NCI-H1436 treated with DMSO at 0.1 percent for 48 hours (cell line): ENCODE measurements around the gene ZNF595.
"Not testable (repeated sequence)": the region's sequence is repeated elsewhere in the genome, so short reads cannot be mapped to it uniquely, and the experiment has no call there.

Experiments
- DNase-seq: peaks from one replicate; lab custom pipeline; 2025; lab: John Stamatoyannopoulos, UW

ZNF595 gene

DNA sequence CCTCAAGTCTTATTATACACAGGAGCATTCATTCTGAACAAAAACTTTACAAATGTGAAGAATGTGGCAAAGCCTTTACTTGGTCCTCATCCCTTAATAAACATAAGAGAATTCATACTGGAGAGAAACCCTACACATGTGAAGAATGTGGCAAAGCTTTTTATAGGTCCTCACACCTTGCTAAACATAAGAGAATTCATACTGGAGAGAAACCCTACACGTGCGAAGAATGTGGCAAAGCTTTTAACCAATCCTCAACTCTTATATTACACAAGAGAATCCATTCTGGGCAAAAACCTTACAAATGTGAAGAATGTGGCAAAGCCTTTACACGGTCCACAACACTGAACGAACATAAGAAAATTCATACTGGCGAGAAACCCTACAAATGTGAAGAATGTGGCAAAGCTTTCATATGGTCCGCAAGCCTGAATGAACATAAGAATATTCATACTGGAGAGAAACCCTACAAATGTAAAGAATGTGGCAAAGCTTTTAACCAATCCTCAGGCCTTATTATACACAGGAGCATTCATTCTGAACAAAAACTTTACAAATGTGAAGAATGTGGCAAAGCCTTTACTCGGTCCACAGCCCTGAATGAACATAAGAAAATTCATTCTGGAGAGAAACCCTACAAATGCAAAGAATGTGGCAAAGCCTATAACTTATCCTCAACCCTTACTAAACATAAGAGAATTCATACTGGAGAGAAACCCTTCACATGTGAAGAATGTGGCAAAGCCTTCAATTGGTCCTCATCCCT is 33.6 kb downstream of the ZNF595 start:
- DNase-seq: not testable (repeated sequence)

DNA sequence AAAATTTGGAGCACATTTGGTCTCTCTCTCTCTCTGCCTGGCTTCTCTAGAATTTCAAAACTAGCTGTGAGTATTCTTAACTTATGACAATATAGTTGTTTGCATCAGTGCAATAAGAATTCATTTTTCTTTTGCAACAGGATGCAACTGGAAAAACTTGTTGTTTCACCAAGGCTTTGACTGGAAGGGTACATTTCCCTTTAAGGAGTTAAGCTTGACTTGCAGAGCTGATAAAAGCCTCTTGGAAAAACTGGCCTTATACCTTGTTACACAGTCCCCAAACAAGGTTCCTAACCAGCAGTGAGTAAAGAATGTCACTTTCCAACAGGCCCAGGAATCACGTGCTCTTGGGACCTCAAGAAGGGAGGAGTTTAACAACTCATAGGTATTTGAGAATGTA is 45.3 kb downstream of the ZNF595 start:
- DNase-seq: no peak

DNA sequence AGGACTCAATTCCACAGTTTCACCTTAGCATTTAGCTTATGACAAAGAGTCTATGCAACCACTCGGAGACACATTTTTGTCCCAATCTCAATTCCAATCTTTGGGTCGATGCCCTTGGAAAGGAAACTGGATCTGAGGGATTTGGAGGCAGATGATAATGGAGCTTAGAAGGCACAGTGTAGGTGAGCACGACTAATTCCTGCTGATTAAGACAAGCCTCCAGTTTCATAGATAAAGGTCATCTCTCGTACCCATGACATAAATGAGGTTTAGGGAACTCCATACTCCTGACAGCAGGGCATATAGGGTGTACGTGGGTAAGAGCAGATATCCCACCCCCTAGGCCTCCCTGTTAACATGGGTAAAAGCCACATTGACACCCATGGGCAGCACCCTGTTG is 46.7 kb downstream of the ZNF595 start:
- no peak for DNase-seq

DNA sequence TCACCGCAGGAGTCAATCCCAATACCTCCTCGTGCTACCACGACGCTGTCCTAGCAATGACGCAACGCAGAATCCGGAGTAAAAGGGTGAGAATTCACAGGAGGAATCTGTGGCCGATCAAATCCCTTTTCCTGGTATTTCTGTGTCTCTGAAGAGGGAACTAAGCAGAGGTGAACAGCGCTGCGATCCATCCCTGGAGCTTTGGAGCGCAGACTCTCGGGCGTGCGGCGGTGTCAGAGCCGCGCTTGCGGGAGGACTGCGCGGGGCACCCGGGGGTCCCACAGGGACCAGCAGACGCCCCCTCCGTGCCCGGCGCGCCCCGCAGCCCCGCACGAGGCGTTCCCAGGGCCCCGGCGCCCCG is 53.9 kb downstream of the ZNF595 start:
- no peak for DNase-seq

DNA sequence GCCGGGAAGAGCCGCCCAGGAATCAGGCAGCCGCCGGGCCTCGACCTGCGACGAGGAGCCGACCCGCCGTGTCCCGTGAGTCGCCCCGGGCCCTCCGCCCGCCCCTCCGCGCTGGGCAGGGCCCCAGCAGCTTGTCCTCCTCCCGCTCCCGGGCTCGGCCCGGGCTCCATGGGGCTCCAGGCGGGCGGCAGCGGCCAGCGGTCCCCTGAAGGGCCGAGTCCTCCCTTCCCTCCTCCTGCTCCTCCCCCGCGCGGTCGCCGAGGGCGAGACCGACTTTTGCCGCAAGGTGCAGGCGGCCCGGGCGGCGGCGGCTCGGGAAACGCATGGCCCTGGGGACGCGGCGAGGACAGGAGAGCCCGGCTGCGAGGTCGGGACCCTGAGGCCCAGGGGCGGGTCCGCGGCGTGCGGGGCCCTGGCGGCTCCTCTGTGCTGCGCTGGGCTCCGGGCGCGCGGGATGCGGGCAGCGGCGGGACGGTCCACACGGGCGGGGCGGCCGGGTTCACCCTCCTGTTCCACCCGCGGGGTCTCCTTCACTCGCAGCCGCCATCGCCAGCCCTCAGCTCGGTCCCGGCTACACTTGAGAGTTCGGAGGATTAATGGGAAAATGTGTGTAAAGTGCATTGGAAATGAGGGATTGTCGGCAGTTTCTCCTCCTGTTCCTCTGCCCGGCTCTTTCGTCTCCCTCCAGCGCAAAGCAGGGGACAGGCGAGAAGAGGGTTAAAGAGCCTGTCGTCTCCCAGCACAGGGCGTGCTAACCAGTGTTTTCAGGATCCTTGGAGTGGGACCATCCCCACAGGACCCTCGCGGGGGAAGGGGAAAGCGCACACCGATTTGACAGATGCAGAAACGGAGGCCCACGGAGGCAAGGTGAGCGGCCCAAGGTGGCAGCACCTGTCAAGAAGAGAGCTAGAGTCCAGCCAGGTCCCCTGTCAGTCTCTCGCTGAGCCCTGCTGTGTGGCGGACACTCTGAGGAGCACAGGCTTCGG is 54.6 kb downstream of the ZNF595 start:
- no peak for DNase-seq

DNA sequence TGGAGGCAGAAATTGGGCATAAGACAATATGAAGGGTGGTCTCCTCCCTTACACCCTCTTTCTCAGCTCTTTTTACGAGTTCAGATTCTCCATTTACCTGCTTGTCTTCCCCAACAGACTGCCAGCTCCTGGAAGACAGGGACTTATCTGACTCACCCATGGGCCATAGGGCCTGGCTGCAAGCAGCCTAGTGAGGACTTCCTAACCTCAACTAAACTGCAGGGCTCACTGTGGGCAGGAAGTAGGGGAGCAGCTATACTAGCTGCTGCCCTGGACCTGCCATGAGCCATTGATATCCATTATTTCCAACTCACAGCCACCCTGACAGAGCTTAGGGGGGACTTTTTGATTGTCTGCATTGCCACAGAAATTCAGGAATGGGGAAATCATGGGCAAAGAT is 59.6 kb downstream of the ZNF595 start:
- no peak for DNase-seq

DNA sequence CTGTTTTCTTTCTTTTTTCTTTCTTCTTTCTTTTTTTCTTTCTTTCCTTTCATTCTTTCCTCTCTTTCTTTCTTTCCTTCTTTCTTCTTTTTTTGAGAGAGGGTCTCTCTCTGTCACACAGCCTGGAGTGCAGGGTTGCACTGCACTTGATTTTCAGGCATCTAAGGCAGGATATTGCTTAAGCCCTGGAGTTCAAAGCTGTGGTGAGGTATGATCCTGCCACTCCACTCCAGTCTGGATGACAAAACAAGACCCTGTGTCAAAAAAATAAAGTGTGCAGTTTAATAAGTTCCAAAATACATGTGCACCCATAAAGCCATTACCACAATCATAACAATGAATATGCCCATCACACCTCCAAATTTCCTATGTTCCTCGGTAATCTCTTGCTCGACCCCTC is 60.6 kb downstream of the ZNF595 start:
- DNase-seq: no peak

DNA sequence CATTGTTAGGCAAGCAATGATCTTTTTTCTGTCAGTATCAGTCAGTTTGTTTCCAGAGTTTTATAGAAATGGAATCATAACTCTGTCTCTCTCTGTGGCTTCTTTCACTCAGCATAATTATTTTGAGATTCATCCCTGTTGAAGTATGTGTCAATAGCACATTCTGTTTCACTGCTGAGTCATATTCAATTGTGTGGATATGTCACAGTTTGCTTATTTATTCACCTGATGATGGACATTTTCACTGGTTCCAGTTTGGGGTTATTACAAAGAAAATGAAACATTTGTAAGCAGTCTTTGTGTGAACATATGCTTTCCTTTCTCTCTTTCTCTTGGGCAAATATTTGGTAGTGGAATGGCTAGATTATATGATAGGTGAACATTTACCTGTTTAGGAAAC is 61.0 kb downstream of the ZNF595 start:
- DNase-seq: no peak

DNA sequence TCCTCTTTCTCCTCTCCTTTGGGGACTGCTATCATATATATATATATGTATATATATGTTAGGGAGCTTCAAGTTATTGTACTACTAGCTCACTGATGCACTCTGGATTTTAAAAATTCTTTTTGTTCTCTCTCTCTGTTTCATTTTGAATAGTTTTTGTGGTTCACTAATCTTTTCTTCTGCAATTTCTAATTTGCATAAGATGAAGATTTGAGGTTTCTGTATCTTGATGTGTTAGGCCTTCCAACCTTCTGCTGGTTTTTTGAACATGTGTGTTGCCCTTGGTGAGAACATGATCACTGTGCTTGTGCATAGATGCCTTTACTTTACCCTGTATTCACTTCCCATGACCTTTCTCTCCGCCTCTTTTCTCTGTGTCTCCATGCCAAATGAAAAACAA is 63.4 kb downstream of the ZNF595 start:
- no peak for DNase-seq

DNA sequence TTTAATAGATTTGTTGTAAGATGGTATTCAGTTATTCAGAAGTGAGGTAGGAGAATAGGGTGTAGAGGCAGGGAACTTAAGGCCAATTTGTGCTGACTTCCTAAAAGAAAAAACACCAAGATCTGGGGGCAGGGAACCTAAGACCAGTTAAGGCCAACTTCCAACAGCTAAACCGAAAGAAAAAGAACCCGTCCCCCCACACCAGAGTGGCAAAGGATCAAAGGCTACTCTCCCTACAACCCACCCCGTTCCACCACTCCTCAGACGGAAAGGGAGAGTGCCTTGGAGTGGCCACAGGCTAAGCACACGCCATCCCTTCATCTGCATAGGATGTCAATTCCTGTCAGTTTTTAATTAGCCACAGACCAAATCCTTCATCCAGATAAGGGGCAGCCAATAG is 67.5 kb downstream of the ZNF595 start:
- no peak for DNase-seq

DNA sequence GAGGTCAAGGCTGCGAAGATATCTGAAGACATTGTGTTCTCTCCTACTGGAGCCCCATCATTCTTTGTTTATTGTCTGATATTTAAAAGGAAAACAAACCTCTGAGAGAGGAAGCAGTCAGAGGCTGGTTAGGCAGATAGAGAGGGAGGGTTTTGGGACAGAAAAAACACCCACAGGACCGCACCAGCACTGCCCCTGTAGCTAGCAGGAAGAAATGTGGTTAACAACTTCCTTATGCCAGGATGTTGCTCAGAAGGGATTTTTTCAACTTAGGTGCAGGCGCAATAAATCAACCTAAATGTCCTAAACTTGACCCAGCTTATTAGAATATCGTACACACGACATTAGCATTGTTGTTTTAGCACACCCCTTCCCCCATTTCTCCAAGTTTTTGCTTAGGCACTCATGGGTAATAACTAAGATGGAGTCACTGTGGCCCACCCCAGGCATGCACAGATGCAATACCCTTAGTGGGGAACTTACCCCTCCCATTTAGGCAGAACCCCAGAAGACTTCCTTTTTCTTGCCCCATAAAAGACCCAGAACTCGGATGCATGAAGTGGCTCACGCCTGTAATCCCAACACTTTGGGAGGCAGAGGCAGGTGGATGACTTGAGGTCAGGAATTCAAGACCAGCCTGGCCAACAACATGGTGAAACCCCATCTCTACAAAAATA is 68.4 kb downstream of the ZNF595 start:
- DNase-seq: no peak

DNA sequence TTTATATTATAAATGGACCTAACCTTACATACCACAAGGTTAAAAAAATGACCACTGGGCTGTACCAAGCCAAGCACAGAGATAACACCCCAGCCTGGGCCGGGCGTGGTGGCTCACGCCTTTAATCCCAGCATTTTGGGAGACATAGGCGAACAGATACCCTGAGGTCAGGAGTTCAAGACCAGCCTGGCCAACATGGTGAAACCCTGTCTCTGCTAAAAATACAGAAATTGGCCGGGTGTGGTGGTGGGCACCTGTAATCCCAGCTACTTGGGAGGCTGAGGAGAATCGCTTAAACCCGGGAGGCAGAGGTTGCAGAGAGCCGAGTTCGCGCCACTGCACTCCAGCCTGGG is 70.8 kb downstream of the ZNF595 start:
- DNase-seq: not testable (repeated sequence)

DNA sequence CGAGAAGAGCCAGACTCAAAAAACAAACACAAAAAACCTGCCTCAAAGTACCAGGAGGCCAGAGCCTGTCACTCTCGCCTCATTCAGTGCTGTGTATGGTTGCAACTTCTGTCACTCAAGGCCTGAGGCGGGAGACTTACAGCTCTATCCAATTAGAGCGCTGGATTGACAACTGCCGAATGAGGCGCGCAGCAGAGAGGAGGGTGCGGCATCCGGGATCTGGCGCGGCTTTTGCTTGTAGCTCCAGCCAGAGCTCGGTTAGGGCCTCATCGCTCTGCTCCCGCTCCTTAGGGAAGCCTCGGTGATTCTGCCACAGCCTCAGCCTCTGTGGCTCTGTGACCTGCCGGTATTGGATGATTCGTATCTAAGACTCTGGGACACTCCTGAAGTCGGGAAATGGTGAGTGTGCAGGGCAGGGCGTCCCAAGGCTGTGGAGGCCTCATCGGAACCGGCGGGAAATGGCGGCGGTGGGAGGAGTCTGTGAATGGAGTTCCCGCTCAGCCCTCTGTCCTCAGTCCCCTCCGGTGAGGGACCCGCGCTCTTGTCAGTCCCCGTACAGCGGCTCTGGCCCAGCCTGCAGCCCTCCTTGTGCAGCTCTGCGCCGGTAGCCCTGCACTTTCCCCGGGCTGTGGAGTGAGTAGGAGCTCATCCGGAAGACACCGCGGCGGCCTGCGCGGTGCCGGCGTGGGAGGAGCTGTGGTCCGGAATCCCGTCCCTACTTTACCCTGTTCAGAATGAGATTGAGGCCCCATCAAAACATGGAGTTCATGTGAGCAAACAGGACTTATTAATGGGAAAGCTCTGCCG is 71.4 kb downstream of the ZNF595 start, which contains the start of gene ZNF718:
ZNF718 (plus strand) TSS at position 227 of the 807 bp plus-strand sequence; CDS start at position 397, 170 bp downstream.
- DNase-seq: peak; percentile 83

DNA sequence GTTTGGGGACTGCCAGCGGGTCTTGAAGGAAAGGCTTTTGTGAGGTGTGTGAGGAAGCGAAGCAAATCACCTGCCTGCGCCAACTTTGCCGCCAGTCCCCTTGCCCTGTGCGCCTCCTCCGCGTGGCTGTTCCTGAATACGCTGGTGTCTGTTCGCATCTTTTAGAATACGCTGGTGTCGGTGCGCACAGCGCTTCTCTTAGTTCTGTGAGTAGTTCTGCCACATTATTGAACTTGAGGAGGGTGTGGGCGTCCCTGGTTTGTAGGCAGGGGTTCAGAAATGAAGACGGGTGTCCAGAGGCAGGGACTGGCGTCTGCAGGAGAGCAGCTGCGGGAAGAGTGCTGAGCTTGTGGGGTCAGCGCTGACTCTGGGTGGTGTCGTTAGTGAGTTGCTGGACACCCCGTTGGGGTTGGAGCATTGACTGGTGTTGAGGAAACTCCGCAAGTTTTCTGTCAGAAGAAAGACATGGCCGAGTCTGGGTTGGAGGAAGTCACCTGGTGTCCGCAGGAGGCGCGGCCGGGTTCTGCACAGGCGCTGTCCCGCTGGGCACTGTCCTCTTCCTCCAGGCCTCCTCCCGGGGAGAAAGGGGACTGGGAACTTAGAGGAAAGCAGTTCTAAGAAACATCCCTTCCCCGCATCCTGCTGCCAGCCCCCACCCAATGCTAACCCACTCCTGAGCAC is 72.1 kb downstream of the ZNF595 start:
- DNase-seq: no peak

DNA sequence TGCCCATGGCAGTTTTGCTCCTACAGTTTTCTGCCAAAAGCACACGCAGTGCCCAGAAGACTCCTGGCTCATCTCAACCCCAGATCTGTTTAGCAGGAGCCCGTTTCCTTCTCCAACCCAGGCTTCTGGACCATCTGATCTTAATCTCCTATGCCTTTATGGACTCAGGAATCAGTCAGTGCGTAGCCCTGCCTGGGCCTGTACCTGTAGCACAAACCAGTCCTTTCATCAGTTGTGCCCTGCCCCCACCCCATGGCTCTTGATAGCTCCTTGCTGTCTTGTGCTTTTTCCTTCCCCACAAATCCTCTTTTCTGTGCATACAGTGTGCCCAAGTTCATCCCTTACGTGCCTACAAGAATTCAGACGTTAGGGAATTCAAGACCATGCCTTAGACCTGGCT is 72.7 kb downstream of the ZNF595 start:
- no peak for DNase-seq

DNA sequence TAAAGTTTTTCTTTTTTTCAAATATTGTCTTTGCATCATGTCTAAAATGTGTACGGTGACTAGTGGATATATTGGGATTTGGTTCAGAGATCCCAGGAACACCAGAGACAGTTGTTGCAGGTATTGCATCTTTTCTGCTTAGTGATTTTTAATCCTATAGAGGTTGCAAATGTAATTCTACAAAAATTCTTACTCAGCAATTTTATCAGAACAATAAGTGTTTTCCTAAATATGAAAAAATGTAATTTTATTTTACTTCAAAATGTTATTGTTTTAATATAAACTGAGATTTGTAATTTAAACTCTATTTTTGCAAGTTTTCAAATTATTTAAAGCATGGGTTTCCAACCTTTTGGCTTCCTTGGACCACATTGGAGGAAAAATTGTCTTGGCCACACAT is 79.4 kb downstream of the ZNF595 start:
- DNase-seq: no peak
